OCI-LY7 (cell line): ENCODE data around the gene FBXO11. TPM values are rescaled to one million over a fixed set of nuclear protein-coding genes. Genes with fewer than 3 reads are reported as not detected.

Experiments
- BruUV-seq: library from RNA; stranded (reverse); fragments of 400-500 nt; replicated peaks from 2 replicates; lab custom pipeline; 2021; lab: Mats Ljungman, UMichigan
- CTCF ChIA-PET: fragments of 300-600 bp; sonication (Branson Sonifier 250); formaldehyde crosslinking; loops from one replicate; lab custom pipeline; 2022; ENCODE audit warnings: antibody characterized with exemption; ENCODE audit not compliant: unreplicated experiment; lab: Charles Lee
- POLR2A ChIA-PET: fragments of 300-600 bp; sonication (Branson Sonifier 250); formaldehyde crosslinking; loops from one replicate; lab custom pipeline; 2022; ENCODE audit warnings: antibody characterized with exemption; lab: Charles Lee
- DNase-seq: peaks from one replicate; pipeline ENCODE4 v3.0.0-alpha.2; 2015; ENCODE audit warnings: low spot score
- H2AFZ ChIP-seq: fragments of 200-600 bp; sonication (generic), shearing (Covaris generic); 2 replicates; pipeline ENCODE4 v1.6.1; 2014; ENCODE audit warnings: mild to moderate bottlenecking, antibody characterized with exemption, low read length, moderate library complexity
- H3K27ac ChIP-seq: fragments of 200-600 bp; sonication (generic); 2 replicates; pipeline ENCODE4 v1.5.1; 2014; ENCODE audit warnings: mixed run types, low read depth, mild to moderate bottlenecking, moderate library complexity, low read length, inconsistent platforms; ENCODE audit not compliant: poor library complexity, severe bottlenecking
- H3K36me3 ChIP-seq: fragments of 200-600 bp; sonication (generic); 2 replicates; pipeline ENCODE4 v1.6.1; 2014; ENCODE audit warnings: mild to moderate bottlenecking, antibody characterized with exemption, low read length, moderate library complexity, mixed read lengths; ENCODE audit not compliant: insufficient read depth
- H3K4me1 ChIP-seq: fragments of 200-600 bp; sonication (generic); 2 replicates; pipeline ENCODE4 v1.5.1; 2014; ENCODE audit warnings: mild to moderate bottlenecking, low read length; ENCODE audit not compliant: insufficient read depth, poor library complexity, severe bottlenecking
- H3K4me2 ChIP-seq: fragments of 200-600 bp; sonication (generic); 2 replicates; pipeline ENCODE4 v1.6.1; 2014; ENCODE audit warnings: mild to moderate bottlenecking, low read length
- H3K4me3 ChIP-seq: fragments of 200-600 bp; sonication (generic); 2 replicates; pipeline ENCODE4 v1.5.1; 2014; ENCODE audit warnings: mild to moderate bottlenecking, low read depth, low read length; ENCODE audit not compliant: poor library complexity, severe bottlenecking
- H3K79me2 ChIP-seq: fragments of 200-600 bp; sonication (generic); 2 replicates; pipeline ENCODE4 v1.6.1; 2016; ENCODE audit warnings: low read depth, mild to moderate bottlenecking, low read length, moderate library complexity, mixed read lengths; ENCODE audit not compliant: insufficient read depth
- H3K9me2 ChIP-seq: fragments of 200-600 bp; sonication (generic); 2 replicates; pipeline ENCODE4 v1.6.1; 2016; ENCODE audit warnings: mild to moderate bottlenecking, low read length, mixed read lengths; ENCODE audit not compliant: insufficient read depth
- H3K9me3 ChIP-seq: fragments of 200-600 bp; sonication (generic); 2 replicates; pipeline ENCODE4 v1.6.1; 2014; ENCODE audit warnings: mild to moderate bottlenecking, mixed run types, low read length, mixed read lengths
- H4K20me1 ChIP-seq: fragments of 200-600 bp; sonication (generic); 2 replicates; pipeline ENCODE4 v1.6.1; 2014; ENCODE audit warnings: mild to moderate bottlenecking, antibody characterized with exemption, low read length, moderate library complexity, mixed read lengths; ENCODE audit not compliant: insufficient read depth
- EZH2phosphoT487 ChIP-seq: fragments of 200-600 bp; sonication (generic); IDR thresholded peaks from 2 replicates; pipeline ENCODE4 v1.6.1; 2018; ENCODE audit warnings: low read depth, borderline replicate concordance, mild to moderate bottlenecking, mixed run types, antibody characterized with exemption, low read length, moderate library complexity, mixed read lengths
- intact Hi-C: fragments of 100-400 bp; cut with micrococcal nuclease; formaldehyde crosslinking; loops from one replicate; pipeline ENCODE4 v1.10.0; 2022; ENCODE audit not compliant: unreplicated experiment
- total RNA-seq, 2 experiments: library from RNA; depleted of rRNA in 1 of 2; stranded (reverse); fragments of >200 nt in 1 of 2; shearing (Covaris generic) in 1 of 2; gene quantifications; 2 replicates each; pipeline ENCODE4 v1.2.3, GENCODE V29; 2014 to 2022
- TF ChIP-seq, protein P1 (sequence below): fragments of 200-600 bp; sonication (generic); conservative IDR thresholded peaks from 2 replicates; pipeline ENCODE4 v1.5.1; 2014; ENCODE audit warnings: mild to moderate bottlenecking, antibody characterized with exemption, low read length, moderate library complexity, mixed read lengths

Gene FBXO11
- total RNA-seq, 2 experiments from 2014 or later, result 31.9 to 73.2 TPM

DNA sequence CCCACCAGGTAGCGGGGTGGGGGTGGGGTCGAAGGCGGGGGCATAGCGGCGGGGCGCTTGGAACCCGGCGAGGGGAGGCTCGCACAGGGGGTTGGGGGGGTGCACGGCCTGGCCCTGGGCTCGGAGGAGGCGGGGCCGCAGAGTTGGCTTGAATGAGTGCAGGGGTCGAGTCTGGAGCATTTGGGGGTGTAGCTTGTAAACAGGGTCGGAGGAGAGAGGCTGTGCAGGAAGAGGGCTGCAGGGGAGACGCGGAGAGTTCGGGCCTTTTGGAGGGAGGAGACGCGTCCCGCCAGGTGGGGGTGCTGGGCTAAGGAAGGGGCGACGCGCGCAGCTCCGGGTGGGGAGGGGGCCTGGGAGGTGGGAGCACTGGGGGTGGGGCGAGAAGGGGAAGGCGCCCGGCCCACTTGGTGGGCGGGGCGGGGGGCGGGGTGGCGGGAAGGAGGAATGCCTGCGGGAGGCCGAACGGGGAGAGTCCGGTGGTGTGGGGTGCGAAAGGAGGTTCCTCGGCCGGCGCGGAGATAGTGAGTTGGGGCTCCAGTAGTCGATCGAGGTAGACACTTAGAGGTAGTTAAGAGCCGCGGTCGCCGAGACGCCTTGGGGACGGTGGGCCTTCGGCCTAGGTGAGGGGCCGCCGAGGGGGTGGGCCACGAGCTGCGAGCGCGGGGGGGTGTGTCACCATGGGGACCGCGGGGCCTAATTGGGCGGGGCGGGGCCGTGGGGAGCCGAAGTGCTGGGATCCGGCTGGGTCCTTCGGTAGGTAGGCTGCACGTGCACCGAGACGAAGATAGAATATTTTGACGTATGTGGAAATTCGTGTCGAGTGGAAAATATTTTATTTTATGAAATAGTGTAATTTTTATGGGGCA, 122.6 kb downstream of the FBXO11 start:
- TF ChIP-seq, protein P1, sequence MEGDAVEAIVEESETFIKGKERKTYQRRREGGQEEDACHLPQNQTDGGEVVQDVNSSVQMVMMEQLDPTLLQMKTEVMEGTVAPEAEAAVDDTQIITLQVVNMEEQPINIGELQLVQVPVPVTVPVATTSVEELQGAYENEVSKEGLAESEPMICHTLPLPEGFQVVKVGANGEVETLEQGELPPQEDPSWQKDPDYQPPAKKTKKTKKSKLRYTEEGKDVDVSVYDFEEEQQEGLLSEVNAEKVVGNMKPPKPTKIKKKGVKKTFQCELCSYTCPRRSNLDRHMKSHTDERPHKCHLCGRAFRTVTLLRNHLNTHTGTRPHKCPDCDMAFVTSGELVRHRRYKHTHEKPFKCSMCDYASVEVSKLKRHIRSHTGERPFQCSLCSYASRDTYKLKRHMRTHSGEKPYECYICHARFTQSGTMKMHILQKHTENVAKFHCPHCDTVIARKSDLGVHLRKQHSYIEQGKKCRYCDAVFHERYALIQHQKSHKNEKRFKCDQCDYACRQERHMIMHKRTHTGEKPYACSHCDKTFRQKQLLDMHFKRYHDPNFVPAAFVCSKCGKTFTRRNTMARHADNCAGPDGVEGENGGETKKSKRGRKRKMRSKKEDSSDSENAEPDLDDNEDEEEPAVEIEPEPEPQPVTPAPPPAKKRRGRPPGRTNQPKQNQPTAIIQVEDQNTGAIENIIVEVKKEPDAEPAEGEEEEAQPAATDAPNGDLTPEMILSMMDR, result 0 out of 2 replicates have a peak, but pooled peaks have one; percentile 32
- TF ChIP-seq EZH2phosphoT487, result no peak
- POLR2A ChIA-PET, result interaction anchor here (0.5 to 2.1 kb wide), 9 partner anchors 30 to 433 kb away, joined by 3 to 10 read pairs (median 4); no protein-coding TSS in a partner anchor
- H3K36me3 ChIP-seq, result peaks cover 61% of the 10 kb centered on the region
- intact Hi-C loops, result loop anchor here (1.0 to 10.0 kb wide), 6 partner anchors 86 to 381 kb away; partner anchors contain the start of genes FBXO11 and MSH2
- H3K9me3 ChIP-seq, result no peaks in the 10 kb centered on the region
- H3K4me2 ChIP-seq, result peak overlapping the region; percentile 92
- H2AFZ ChIP-seq, result no peak overlapping the region
- no peaks in the 10 kb centered on the region for H3K9me2 ChIP-seq
- peak; percentile 85 for DNase-seq
- H3K4me1 ChIP-seq, result peaks cover 55% of the 10 kb centered on the region
- peak overlapping the region; percentile 100 for H3K4me3 ChIP-seq
- peaks cover 30% of the 10 kb centered on the region for H4K20me1 ChIP-seq
- peak overlapping the region; percentile 93 for H3K27ac ChIP-seq
- BruUV-seq, result no TSS peak
- peaks cover 70% of the 10 kb centered on the region for H3K79me2 ChIP-seq
- CTCF ChIA-PET, result interaction anchor here (1.1 kb wide), 1 partner anchor 24 kb away, joined by 3 read pairs; no protein-coding TSS in a partner anchor

DNA sequence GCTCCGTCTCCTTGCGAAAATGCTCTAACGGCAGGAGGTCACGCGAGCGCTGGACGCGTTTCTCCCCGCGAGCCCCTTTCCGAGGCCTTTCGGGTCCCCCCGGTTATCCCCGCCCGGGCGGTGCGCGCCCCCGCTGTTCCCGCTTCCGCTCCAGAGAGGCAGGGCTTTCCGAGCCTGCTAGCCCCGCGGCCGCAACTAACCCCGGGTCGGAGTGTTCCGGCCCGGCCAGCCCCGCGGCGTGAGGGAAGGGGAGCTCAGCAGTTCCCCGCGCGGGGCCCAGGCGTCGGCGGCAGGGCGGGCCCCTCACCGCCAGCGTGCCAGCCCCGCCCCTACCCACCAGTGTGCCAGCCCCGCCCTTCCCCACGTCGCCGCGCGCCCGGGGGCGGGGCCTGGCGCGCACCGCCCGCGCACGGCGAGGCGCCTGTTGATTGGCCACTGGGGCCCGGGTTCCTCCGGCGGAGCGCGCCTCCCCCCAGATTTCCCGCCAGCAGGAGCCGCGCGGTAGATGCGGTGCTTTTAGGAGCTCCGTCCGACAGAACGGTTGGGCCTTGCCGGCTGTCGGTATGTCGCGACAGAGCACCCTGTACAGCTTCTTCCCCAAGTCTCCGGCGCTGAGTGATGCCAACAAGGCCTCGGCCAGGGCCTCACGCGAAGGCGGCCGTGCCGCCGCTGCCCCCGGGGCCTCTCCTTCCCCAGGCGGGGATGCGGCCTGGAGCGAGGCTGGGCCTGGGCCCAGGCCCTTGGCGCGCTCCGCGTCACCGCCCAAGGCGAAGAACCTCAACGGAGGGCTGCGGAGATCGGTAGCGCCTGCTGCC, 123.4 kb downstream of the FBXO11 start, which contains the start of gene MSH6:
Gene MSH6 (plus strand): TSS at position 475 of the 815 bp plus-strand sequence. CDS start 89 bp downstream, at position 564.
- peak within 1 kb of the TSS; percentile 92 for H3K4me2 ChIP-seq
- TF ChIP-seq, protein P1, result no peak; the same call in 1 of the 2 replicates
- no peak for TF ChIP-seq EZH2phosphoT487
- H2AFZ ChIP-seq, result peak within 1 kb of the TSS; percentile 23; the same call in 1 of the 2 replicates
- ChIA-PET CTCF (interaction anchor here (1.1 kb wide), 1 partner anchor 23 kb away, joined by 3 read pairs; no protein-coding TSS in a partner anchor), POLR2A (interaction anchor here (0.6 to 2.1 kb wide), 10 partner anchors 29 to 265 kb away, joined by 3 to 10 read pairs (median 3); no protein-coding TSS in a partner anchor)
- peak within 1 kb of the TSS; percentile 93 for H3K27ac ChIP-seq
- H3K4me1 ChIP-seq, result peaks cover 54% of the 10 kb centered on the region
- H3K9me3 ChIP-seq, result no peaks in the 10 kb centered on the region
- BruUV-seq, result no TSS peak
- intact Hi-C loops, result loop anchor here (1.0 to 10.0 kb wide), 6 partner anchors 86 to 381 kb away; partner anchors contain the start of genes FBXO11 and MSH2
- peak; percentile 93 for DNase-seq
- H3K36me3 ChIP-seq, result peaks cover 68% of the 10 kb centered on the region
- H3K79me2 ChIP-seq, result peaks cover 61% of the 10 kb centered on the region
- peak within 1 kb of the TSS; percentile 100 for H3K4me3 ChIP-seq
- peaks cover 30% of the 10 kb centered on the region for H4K20me1 ChIP-seq
- H3K9me2 ChIP-seq, result no peaks in the 10 kb centered on the region
